GM18498 (cell line): ENCODE data around the gene RELA.

Source experiments
- ATAC-seq: cut with Tn5 transposase; IDR thresholded peaks from one replicate; pipeline ENCODE4 v1.9.1; 2021; ENCODE audit warnings: mild to moderate bottlenecking, moderate library complexity; ENCODE audit not compliant: unreplicated experiment

Gene RELA

GRCh38 chr11:65634440-65634839, 28.3 kb downstream of the RELA start:
- ATAC-seq = no peak

GRCh38 chr11:65634109-65634436, 28.6 kb downstream of the RELA start:
- no peak for ATAC-seq

- no peak for ATAC-seq
These were observed 29.2 kb downstream of the RELA start for GRCh38 chr11:65633390-65634108.

GRCh38 chr11:65630215-65630614, 32.5 kb downstream of the RELA start:
- no peak for ATAC-seq

DNA sequence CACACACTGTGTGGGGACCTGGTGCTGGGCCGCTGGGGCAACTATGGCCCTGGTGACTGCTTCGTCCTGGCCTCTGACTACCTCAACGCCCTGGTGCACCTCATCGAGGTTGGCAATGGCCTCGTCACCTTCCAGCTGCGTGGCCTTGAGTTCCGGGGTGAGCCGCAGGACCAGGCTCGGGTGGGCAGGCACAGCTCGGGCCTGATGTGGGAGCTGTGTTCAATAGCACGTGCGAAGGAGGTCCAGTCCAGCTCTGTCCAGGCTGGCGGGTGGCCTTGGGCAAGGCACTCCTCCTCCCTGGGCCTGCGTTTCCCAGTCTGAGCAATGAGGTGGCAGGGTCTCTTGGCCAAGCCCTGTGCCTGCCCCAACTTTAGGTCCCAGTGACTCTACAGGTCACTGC, 33.1 kb downstream of the RELA start:
- no peak for ATAC-seq

- ATAC-seq = no peak
These were observed 35.5 kb downstream of the RELA start for GRCh38 chr11:65627202-65627601.

- no peak for ATAC-seq
These were observed 36.9 kb downstream of the RELA start for GRCh38 chr11:65625628-65626342.

DNA sequence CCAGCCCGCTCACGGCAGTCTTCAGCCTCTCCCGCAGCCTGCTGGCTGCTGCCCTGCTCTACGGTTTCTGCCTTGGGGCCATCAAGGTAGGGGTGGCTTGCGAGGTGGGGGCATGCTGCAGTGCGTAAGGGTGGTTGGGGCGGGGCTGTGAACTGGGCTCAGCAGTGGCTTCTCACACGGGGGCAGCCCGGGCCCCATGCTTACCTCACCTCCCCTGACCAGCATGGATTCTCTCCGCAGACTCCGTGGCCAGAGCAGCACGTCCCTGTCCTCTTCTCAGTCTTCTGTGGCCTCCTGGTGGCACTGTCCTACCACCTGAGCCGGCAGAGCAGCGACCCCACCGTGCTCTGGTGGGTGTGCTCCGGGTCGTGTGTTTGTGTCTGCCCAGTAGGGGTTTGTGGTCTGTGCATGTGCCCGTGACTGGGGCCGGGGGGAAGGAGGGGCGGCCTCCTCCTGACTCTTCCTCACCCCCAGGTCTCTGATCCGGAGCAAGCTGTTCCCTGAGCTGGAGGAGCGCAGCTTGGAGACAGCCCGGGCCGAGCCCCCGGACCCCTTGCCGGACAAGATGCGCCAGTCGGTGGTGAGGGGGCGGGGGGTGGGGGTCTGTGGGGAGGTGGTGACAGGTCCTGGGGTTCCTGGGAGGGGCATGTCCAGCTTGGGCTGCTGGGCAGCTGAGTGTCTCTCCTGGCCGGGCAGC, 37.6 kb downstream of the RELA start:
- ATAC-seq = no peak

GRCh38 chr11:65623852-65624616, 38.7 kb downstream of the RELA start:
- ATAC-seq = no peak

GRCh38 chr11:65623177-65623576, 39.5 kb downstream of the RELA start:
- no peak for ATAC-seq

DNA sequence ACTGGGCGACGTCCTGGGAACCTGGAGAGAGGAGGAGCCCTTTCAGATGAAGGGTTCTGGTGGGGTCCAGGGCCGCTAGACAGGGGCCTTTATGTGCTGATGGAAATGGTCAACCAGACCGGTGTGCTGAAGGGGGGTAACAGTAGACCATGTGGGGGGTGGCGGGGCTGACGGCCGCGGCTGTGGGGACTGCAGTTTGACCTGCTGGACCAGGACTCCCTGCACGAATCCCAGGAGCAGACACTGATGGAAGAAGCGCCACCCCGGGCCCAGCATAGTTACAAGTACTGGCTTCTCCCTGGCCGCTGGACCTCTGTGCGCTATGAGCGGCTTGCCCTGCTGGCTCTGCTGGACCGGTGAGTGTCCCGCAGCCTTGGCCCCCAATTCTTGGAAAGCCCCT, 40.7 kb downstream of the RELA start:
- ATAC-seq = no peak

DNA sequence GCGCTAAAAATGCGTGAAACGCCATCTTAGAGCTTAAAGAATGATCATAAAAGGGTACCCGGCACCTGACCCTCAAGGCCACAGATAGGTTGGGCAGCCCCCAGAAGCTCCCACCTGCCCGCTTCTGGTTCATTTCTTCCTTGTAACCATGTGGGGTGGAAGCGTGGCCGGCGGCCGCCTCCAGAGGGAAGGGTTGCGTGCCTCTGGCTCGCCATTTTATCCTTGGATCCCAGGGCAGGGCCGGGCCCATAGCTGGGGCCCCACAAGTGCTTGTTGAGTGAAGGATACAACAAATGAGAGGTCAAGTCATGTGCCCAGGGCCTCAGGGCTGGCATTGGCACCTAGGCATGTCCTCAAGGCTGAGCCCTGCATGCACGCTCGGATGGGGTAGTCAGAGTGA, 41.3 kb downstream of the RELA start:
- no peak for ATAC-seq

DNA sequence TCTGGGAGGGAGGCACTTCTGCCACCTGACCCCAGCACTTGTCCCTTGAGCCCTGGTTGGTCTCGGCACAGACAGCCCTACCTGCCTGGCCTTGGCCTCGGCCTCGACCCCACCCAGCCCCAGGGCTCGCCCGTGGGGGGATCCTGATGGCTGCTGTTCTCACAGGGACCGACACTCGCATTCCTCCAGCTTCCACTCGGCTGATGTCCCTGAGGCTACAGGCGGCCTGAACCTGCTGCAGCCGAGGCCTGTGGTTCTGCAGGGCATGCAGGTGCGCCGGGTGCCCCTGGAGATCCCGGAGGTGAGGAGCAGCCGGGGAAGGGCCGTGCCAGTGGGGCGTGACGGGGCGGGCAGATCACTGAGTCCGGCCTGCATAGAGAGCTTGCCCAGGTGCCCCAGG, 42.0 kb downstream of the RELA start:
- ATAC-seq = no peak

DNA sequence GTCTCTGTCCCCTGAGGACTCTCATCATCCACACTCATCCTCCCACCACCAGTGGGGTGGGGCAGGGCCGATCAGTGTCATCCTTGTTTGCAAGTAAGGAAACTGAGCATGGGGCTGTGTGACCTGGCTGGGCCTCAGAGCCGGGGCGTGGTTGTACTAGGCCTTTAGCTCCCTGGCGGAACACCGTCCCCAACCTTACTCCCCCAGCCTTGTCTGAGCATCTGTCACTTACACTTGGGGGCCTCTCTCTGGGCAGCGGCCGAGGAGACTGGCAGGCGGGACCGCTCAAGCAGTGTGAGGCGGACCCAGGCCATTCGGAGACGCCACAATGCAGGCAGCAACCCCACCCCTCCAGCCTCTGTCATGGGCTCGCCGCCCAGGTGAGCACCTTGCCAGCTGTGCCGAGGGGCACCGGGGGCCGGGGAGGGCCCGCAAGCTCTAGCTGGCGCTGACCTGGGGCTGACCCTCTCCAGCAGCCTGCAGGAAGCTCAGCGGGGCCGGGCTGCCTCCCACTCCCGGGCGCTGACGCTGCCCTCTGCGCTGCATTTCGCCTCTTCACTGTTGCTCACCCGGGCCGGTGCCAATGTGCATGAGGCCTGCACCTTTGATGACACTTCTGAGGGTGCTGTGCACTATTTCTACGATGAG, 43.3 kb downstream of the RELA start:
- no peak for ATAC-seq

GRCh38 chr11:65618763-65619162, 44.0 kb downstream of the RELA start:
- ATAC-seq = no peak

GRCh38 chr11:65617990-65618751, 44.5 kb downstream of the RELA start:
- ATAC-seq = no peak

GRCh38 chr11:65617136-65617850, 45.4 kb downstream of the RELA start:
- no peak for ATAC-seq

DNA sequence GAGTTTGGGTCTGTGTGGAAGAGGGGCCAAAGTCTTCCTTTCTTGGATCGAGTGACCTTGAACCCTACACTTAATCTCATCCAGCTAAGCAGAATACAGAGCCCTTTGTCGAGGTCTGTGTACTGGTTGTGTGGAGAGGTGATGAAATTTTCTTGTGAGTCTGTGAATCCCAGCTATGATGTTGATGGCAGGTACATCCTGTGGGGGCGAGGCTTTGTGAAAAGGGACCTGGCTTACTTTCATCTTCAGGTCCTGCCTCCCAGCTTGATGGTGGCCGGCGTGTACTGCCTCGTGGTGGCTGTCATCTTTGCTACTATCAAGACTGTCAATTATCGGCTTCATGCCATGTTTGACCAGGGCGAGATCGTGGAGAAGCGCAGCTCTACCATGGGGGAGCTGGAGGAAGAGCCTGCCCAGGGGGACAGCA, 46.1 kb downstream of the RELA start:
- no peak for ATAC-seq

DNA sequence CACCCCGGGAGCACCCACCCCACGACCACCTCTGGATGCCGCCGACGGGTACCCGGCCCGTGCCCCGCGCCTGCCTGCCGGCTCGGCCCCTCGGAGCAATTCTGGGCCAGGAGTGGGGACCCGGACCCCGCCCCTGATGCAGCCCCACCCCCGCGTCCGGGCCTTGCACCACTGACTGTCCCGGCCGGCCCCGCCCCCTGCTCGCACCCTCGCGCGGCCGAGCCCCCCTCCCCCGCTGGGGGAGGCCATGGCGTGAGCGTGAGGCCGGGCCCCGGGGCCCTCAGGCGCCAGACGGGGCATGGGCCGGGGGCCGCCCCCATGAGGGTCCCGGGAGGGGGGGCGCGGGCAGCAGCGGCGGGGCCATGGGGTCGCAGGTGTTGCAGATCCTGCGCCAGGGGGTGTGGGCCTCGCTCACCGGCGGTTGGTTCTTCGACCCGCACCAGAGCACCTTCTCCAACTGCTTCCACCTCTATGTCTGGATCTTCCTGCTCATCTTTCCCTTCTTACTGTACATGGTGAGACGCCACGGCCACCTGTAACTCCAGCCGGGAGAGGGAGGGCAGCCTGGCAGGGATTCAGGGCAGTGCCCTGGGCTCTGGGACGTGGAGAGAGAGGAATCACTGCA, 46.7 kb downstream of the RELA start:
- peak; percentile 2 for ATAC-seq
